Gastroesophageal sphincter (tissue), 3 donors: ENCODE data around the gene RALY.

ENCODE experiments used
- EP300 ChIP-seq: sonication (generic); formaldehyde crosslinking; IDR thresholded peaks from one replicate; pipeline ENCODE4 v1.6.1; 2017; ENCODE audit warnings: antibody characterized with exemption, mild to moderate bottlenecking
- POLR2AphosphoS5 ChIP-seq: sonication (generic); formaldehyde crosslinking; IDR thresholded peaks from one replicate; pipeline ENCODE4 v1.6.1; 2017; ENCODE audit warnings: antibody characterized with exemption
- TF ChIP-seq, protein P1 (sequence below), 4 experiments: fragments of 200-600 bp in 2 of 4; fragments of 450-650 bp in 2 of 4; sonication (generic) in 1 of 4; IDR thresholded peaks; one replicate each; pipeline ENCODE4 v1.5.1; 2017 to 2019; ENCODE audit warnings: antibody characterized with exemption in 4 of 4, mild to moderate bottlenecking in 2 of 4, moderate library complexity in 2 of 4

DNA sequence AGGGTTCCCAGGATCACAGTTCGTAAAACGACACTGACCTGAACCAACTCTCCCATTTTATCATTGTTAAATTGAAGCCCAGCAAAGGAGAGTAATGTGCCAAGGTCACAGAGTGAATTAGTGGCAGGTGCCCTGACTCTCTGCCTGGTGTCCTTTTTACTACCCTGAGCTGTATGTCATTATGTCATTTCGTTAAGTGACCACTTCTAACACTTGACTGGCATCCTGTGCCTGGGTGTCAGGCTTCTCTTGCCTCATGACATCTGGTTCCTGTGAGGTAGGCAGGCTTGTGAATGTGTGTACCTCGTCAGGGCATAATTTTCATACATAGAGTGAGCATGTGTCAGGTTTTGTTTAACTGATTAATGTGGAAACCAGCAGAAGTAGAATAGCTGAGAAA lies 48.6 kb downstream of the RALY start:
- no peak for TF ChIP-seq POLR2AphosphoS5
- TF ChIP-seq, protein P1, sequence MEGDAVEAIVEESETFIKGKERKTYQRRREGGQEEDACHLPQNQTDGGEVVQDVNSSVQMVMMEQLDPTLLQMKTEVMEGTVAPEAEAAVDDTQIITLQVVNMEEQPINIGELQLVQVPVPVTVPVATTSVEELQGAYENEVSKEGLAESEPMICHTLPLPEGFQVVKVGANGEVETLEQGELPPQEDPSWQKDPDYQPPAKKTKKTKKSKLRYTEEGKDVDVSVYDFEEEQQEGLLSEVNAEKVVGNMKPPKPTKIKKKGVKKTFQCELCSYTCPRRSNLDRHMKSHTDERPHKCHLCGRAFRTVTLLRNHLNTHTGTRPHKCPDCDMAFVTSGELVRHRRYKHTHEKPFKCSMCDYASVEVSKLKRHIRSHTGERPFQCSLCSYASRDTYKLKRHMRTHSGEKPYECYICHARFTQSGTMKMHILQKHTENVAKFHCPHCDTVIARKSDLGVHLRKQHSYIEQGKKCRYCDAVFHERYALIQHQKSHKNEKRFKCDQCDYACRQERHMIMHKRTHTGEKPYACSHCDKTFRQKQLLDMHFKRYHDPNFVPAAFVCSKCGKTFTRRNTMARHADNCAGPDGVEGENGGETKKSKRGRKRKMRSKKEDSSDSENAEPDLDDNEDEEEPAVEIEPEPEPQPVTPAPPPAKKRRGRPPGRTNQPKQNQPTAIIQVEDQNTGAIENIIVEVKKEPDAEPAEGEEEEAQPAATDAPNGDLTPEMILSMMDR (IDR thresholded peaks at IDR 0.05) = no peak
- TF ChIP-seq EP300 = no peak
